Left ventricle myocardium inferior (tissue), 1 donor: ENCODE data around the gene ABLIM2. TPM values are rescaled to one million over a fixed set of nuclear protein-coding genes. Genes with fewer than 3 reads are reported as not detected.
A peak's percentile ranks its signal among the peaks of the same experiment; 100 is the strongest.

Experiments used
- DNase-seq: peaks from one replicate; pipeline ENCODE4 v3.0.0-alpha.2; 2020
- H3K27ac ChIP-seq: fragments of 200-600 bp; replicated peaks from 2 replicates; pipeline ENCODE4 v1.8.0; 2021
- H3K27me3 ChIP-seq: fragments of 200-600 bp; 2 replicates; pipeline ENCODE4 v1.8.0; 2021; ENCODE audit warnings: low read depth
- H3K36me3 ChIP-seq: fragments of 200-600 bp; 2 replicates; pipeline ENCODE4 v1.8.0; 2021
- H3K4me1 ChIP-seq: fragments of 200-600 bp; 2 replicates; pipeline ENCODE4 v1.8.0; 2021
- H3K4me3 ChIP-seq: fragments of 200-600 bp; 2 replicates; pipeline ENCODE4 v1.8.0; 2021; ENCODE audit warnings: mild to moderate bottlenecking, moderate library complexity
- H3K9me3 ChIP-seq: fragments of 200-600 bp; replicated peaks from 2 replicates; pipeline ENCODE4 v1.8.0; 2021
- CTCF ChIP-seq: fragments of 200-600 bp; IDR thresholded peaks from 2 replicates; pipeline ENCODE4 v1.8.0; 2021; ENCODE audit warnings: antibody characterized with exemption, mild to moderate bottlenecking, borderline replicate concordance
- intact Hi-C: fragments of 100-400 bp; cut with micrococcal nuclease; formaldehyde crosslinking; loops from one replicate; pipeline ENCODE4 v1.11.0; 2022
- total RNA-seq: library from RNA; stranded (reverse); fragmentation: NEBNext Ultra II Directional; extraction: Animal tissue kit (Norgen Biotek cat#: 25700); gene quantifications from one replicate; pipeline ENCODE4 v1.2.1, GENCODE V29; 2021
- donor health status: DM: no; HTN: yes; CAD: no; lungs with severe emphysema.

Gene ABLIM2
- total RNA-seq, 1 donor from 2014 or later, result 43.5 TPM

DNA sequence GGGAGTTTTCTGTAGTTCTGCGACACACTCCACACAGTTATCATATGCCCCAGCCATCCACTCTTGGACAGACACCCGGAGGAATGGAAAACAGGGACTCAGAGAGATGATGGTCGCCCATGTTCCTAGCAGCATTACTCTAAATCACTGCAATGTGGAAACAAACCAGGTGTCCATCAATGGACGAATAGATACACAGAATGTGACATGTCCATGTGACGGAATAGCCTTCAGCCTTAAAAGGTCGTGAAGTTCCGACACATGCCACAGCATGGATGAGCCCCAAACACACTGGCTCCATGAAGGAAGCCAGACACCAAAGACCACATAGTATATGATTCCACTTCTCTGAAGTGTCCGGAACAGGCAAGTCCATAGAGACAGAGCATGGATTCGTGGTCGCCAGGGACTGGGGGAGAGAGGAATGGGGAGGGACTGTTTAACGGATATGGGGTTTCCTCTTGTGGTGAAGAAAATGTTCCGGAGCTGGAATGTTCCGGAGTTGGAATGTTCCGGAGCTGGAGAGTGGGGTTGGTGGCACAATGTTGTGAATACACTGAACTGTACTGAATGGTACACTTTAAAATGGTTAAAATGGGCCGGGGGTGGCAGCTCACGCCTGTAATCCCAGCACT is 190.2 kb downstream of the ABLIM2 start:
- TF ChIP-seq CTCF, result no peak
- H3K4me3 ChIP-seq, result no peak overlapping the region
- intact Hi-C loops, result no loop called here
- H3K4me1 ChIP-seq, result peaks cover 65% of the 10 kb centered on the region
- no peaks in the 10 kb centered on the region for H3K27me3 ChIP-seq
- H3K27ac ChIP-seq, result peak overlapping the region; percentile 56
- no peaks in the 10 kb centered on the region for H3K9me3 ChIP-seq
- no peaks in the 10 kb centered on the region for H3K36me3 ChIP-seq
- DNase-seq, result no peak

- no peaks in the 10 kb centered on the region for H3K36me3 ChIP-seq
- peak overlapping the region; percentile 56 for H3K27ac ChIP-seq
- intact Hi-C loops, result no loop called here
- TF ChIP-seq CTCF, result no peak
- peaks cover 65% of the 10 kb centered on the region for H3K4me1 ChIP-seq
- H3K4me3 ChIP-seq, result no peak overlapping the region
- peak; percentile 40 for DNase-seq
- H3K9me3 ChIP-seq, result no peaks in the 10 kb centered on the region
- H3K27me3 ChIP-seq, result no peaks in the 10 kb centered on the region
Observed at GRCh38 chr4:7967501-7968261, 190.9 kb downstream of the ABLIM2 start.

DNA sequence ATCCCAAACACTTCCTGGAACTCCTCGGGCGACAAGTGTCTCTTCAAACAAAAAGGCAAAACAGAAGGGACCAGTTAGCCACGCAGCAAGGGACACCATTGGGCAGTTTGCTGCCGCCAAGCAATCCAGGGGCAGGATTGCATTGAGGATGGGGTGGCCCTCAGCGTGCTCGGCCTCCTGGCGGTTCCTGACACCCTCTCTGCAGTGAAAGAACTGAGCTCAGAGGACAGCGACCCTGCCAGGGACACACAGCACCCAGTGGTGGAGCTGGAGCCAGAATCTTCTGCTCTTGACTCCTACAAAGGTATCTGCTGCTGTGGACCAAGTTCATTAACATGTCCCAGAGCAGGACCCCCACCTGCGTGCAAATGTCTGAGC is 191.6 kb downstream of the ABLIM2 start:
- TF ChIP-seq CTCF, result no peak
- no peak overlapping the region for H3K4me3 ChIP-seq
- intact Hi-C loops, result no loop called here

GRCh38 chr4:7966281-7967062 is 192.1 kb downstream of the ABLIM2 start:
- peaks cover 55% of the 10 kb centered on the region for H3K4me1 ChIP-seq
- H3K27ac ChIP-seq, result no peak overlapping the region
- H3K9me3 ChIP-seq, result no peaks in the 10 kb centered on the region
- no peak for TF ChIP-seq CTCF
- intact Hi-C loops, result no loop called here
- H3K36me3 ChIP-seq, result no peaks in the 10 kb centered on the region
- H3K27me3 ChIP-seq, result no peaks in the 10 kb centered on the region
- DNase-seq, result no peak
- H3K4me3 ChIP-seq, result no peak overlapping the region

More for the DNA sequence above, 191.6 kb downstream of the ABLIM2 start:
- DNase-seq, result no peak
- Histone ChIP-seq H3K27me3 (no peaks in the 10 kb centered on the region), H3K4me1 (peaks cover 61% of the 10 kb centered on the region), H3K9me3 (no peaks in the 10 kb centered on the region), H3K27ac (no peak overlapping the region), H3K36me3 (no peaks in the 10 kb centered on the region)

DNA sequence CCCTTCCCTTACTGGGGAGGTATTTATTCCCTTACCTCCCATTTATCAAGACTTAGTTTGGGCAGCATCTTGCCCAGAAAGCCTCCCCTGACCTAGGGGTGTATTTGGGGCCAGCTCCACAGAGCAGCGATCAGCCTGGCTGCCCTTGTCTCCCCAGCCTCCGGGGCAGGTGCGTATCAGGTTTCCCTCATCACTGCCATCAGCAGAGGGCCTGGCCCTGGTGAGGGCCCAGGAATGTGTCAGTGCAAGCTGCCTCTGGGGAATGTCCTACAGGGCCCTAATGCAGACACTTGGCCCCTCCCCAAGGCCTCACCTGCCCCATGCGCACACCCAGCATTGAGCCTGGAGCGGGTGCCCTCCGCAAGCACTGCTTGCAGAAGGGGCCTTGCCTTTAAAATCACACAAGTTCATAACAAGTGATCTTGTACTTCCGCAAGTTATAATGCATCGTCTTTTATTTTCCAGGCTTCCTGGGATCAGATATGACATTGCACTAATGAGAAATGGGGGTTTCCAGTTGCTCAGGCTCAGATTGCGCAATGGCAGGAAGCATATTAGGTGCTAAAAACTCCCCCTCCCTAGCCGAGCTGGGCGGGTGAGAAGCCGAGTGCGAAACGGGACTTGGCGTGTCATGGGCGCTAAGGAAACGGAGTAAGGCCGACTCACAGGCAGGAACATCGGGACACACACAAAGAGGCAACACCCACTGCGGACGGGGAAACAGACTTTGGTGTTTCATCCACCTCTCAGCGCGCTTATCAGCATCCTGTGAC is 193.5 kb downstream of the ABLIM2 start:
- Histone ChIP-seq H3K36me3 (no peaks in the 10 kb centered on the region), H3K27me3 (no peaks in the 10 kb centered on the region), H3K4me1 (peaks cover 41% of the 10 kb centered on the region), H3K9me3 (no peaks in the 10 kb centered on the region), H3K27ac (peak overlapping the region; percentile 59), H3K4me3 (no peak overlapping the region)
- no peak for TF ChIP-seq CTCF
- intact Hi-C loops, result no loop called here
- DNase-seq, result peak; percentile 60
